Globus pallidus (tissue), 1 donor: ENCODE data around the gene FKBP4.

Source experiments
- DNase-seq: peaks from one replicate; pipeline ENCODE4 v3.0.0-alpha.2; 2015; ENCODE audit warnings: low spot score

The FKBP4 gene

DNA sequence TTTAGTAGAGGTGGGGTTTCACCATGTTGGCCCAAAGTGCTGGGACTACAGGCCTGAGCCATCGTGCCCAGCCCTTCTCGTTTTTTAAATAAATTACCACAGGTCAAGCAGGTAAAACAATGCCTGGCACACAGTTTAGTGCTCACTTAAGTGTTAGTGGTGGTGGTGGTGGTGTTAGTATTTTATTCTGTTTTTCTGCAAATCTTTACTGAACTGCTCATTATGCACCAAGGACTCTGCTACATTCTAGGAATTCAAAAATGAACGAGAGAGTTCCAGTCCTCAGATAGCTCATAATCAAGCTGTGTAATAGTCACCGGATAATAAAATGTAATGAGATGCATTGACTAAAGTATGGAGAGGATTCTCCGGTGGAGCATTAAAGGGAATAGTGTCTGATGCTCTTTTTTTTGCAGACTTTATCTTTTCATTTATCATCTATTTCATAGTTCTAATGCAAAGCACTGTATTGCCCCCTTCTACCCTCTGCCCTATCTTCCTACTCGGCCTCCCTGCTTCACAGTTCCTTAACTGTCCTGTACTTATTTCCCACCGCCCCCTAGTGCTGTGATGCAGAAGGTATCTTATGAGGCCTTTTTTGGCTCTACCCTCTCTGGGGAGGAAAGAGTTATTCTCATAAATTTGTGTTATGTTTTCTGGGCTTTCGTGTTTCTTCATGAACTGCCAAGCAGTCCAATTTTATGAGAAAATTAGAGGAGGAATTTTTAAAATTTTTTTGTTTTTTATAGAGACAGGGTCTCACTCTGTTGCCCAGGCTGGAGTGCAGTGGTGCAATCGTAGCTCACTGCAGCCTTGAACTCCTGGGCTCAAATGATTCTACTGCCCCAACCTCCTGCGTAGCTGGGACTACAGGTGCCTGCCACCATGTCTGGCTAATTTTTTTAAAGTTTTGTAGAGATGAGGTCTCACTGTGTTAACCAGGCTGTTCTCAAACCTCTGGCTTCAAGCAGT, 18.7 kb downstream of the FKBP4 start:
- DNase-seq = no peak

DNA sequence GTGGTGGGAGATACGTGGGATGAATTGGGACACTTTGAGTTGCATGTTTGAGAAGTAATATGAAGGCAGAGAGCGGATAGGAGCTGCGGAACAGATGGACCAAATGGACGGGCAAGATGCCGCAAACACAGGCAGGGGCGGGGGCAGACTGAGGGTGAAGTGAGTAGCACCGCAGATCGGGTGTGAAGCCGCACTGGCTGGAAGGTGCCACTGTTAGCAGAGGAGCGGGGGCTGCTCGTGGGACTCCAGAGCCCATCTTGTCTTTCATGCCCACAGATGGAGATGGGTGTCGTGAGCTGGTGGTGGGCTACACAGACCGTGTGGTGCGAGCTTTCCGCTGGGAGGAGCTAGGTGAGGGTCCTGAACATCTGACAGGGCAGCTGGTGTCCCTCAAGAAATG, 25.0 kb downstream of the FKBP4 start:
- DNase-seq = no peak

DNA sequence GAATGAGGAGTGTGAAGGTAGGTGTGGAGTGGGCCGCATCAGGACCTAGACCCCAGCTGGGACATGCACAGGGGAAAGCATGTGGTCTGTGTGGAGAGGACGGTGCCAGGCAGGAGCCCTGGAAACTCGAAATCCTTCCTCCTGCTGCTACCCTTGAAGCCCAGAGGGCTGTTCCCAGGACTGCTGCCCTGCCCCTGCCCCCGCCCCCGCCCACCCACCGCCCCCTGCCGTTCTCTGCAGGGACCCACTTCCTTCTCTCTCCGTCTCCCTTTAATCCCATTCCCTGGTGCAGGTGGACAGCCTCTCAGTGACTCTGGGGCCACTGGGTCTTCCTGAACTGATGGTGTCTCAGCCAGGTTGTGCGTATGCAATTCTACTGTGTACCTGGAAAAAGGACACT, 25.7 kb downstream of the FKBP4 start:
- DNase-seq = no peak

DNA sequence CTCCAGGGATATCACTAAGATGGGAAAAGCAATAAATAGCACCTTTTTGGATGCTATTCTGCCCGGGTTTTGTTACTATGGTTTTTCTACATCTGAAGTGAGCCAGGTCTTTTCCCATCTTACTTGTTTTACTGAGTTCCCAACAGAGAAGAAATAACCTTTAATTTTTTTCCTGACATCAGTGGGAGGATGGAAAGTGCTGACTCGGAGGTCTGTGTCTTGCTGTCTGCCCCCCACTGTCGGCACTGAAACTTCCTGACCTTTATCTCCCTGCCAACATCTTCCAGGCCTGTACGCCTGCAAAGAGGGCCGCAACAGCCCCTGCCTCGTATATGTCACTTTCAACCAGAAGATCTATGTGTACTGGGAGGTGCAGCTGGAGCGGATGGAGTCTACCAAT, 28.7 kb downstream of the FKBP4 start:
- DNase-seq = no peak

DNA sequence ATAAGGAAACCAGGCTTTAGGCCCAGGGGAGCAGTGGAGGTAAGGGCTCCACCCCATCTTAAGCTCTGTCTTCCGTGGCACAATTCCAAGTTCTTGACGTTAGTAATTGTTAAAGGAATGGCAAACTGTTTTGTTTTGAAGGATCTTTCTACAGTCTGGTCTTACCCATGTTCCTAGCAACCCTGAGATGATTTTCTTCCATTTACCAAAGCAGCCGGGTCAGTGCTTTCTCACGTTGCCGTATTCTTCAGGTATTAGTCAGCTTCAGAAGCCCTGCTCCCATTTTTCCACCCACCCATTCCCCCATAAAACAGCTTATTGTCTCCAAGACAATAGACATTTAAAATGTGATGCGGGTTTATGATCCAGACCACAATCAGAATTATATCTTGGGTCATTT, 29.8 kb downstream of the FKBP4 start:
- DNase-seq = no peak

DNA sequence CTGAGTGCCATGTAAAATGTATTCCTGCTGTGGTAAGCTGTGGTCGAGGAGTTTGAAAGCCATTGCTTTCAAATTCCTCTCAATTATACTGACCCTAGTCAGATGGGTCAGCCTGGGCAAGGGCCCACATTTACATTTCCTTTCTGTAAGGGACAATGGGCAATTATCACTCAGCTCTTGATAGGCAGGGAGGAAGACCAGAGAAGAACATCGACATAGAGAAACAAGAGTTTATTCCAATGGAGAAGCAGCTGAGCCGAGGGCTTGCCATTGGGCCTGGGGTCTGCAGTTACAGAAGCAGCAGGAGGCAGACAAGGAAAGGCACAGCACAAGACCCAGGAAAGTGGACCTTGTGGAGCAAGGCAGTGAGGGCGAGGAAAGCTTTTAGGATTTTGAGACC, 30.4 kb downstream of the FKBP4 start:
- DNase-seq = peak; percentile 68

DNA sequence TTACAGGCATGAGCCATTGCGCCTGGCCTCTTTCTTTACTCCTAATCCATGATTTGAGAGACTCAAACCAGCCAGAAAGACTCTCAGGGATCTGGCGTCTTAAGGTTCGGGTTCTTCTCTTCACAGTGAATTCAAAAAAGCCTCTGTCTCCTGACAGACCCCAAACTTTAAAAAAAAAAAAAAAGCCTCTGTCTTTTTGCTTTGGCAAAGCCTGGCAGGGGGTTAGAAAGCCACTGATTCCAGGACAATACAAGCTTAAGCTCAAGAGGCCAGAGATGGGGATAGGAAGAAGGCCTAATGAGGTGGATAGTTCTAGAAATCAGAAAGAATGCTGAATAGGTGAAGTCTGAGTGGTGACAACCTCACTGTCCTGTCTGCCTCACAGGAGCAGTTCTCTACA, 31.3 kb downstream of the FKBP4 start:
- DNase-seq = no peak

DNA sequence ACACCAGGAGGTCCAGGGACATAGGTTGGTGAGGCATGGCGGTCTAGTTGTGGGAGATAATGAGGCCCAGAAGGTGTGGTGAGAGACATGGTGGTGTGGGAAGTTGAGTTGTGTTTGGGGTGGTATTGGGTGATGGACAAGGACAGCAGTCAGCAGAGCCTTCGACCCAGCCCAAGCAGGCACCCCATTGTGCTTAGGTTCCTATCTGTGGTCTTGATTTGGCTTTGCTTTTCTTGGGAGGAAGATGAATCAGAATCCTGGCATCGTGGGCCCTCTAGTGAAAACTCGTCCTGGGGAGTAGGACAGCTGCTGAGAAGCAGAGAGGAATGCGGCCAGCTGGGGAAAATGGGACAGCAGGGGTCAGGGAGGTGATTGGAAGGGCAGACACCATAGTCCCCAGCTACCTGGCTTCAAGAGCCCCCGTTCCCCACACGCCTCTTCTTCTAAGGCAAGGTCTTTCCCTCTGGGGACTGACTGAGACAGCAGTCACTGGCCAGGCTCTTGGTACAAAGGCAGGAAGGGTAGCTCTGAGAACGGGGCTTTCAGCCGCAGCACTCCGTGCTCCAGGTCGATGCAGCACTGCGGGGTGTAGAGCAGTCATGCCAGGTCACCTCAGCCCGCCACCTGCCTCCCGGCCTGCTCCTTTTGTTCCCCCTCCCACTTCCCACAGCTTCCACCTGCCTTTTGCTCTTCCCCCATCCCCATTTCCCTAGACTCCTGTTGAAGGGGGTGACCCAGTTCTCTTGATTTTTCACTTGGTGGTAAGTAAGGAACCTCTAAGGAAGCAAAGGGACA, 32.1 kb downstream of the FKBP4 start:
- DNase-seq = no peak

DNA sequence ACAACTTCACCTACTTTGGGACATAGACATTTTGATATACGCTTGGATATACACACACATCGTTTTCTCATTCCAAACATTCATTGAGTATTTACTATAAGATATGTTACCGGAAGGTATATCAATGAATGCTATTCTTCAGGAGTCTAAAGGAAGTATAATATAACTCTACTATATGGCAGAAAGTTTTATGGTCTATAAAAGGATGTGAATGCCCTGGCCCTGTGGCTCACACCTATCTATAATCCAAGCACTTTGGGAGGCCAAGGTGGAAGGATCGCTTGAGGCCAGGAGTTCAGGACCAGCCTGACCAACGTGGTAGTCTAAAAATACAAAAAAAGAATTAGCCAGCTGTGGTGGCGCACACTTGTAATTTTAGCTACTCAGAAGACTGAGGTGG, 34.5 kb downstream of the FKBP4 start:
- DNase-seq = no peak

DNA sequence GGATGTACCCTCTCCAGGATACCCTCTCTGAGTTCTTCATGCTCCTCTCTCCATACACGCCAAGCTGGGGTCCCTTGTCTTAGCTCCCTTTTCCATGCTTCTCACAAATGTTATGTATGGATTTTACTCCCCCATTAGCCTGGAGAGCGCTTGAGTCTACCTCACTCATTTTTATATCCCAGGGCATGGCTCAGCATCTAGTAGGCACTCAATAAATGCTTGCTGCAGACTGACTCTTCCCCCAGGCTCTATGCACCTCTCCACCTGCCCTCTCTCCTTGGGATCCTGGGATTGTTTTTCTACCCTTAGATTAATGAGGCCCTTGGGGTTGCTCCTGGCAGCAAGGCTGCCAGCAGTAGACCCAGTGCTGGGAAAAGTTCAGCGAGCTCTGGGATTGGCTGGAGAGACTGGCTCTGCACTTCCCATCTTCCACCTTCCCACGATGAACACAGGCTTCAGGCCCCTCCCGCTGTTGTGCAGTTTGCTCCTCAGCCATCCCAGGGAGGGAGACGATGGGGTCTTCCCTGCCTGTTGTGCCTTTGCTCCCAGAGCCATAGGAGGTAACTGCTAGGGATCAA, 37.9 kb downstream of the FKBP4 start:
- DNase-seq = no peak

DNA sequence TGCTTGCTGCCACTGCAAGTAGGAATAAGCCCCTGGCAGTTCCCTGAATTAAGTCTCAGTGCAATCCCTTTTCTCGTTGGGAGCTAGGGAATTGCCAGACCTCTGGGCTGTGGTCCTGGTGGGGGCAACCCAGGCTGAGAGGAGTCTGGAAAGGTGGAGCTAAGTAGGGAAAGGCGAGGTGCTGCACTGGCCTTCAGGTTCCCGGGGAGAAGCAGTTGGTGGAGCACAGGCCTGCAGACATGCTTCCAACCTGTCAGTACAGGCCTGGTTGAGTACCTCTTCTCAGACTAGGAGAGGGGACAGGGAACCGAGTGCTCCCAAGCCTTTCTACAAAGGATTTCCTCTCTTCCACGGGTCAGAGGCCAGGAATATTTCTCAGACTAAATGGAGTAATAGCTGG, 38.6 kb downstream of the FKBP4 start:
- no peak for DNase-seq

DNA sequence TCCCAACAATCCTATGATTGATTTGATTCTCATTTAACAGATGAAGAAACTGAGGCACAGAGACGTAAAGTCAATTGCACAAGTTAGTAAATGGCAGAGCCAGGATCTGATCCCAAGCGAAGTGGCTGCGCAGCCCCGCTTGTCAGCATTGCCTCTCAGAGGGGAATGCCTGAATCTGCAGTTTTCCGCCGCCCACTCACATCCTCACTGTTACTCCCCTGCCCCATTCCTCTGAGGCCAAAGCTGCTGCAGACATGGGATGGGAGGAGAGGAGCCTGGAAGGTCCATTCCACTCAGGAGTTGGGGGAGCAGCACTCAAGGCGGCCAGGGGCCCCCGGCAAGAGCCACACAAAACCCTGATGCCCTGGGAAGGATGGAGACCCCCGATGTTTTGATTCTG, 39.0 kb downstream of the FKBP4 start:
- DNase-seq = no peak

DNA sequence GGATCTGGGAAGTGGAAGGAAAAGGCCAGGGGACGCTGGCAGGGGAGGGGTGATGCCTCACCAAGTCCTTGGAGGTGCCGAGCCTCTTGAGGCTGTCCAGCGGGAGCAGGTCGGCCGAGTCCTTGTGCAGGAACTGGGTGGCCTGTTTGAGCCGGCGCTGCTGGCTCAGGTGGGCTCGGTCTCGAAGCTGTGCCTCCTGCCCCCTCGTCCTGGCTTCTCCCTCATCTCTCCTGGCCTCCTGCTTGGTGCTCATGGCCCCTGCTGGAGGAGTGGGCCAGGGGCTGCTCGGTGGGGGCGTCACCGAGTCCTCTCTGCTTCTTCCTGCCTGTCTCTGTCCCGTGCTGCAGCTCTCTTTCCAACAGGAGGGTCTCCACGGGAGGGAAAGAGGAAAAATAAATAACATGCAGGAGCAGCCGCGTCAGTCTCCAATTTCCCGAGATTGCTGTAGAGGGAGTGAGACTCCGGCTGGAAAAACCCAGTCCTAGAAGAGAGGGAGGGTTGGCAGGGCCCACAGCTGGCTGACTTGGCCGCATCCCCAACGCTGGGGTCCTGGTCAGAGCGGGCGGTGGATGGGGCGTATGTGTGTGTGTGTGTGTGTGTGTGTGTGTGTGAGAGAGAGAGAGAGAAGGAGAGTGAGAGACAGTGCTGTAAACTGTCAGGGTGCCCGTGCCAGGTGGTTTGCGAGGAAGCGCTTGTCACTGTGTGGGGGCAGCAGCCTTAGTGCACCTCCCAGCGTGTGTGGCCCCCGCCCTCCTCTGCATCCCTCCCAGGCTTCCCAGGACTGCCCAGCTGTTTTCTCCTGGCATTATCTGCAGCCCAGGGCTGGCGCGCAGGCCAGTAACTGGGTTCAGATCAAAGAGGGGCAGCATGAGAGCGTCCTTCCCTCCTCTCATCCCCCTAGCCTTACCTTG, 40.1 kb downstream of the FKBP4 start, which contains the start of gene NRIP2:
NRIP2 (minus strand) TSS at position 455 of the 911 bp plus-strand sequence; CDS start at position 403, 52 bp downstream.
- DNase-seq = peak; percentile 77

DNA sequence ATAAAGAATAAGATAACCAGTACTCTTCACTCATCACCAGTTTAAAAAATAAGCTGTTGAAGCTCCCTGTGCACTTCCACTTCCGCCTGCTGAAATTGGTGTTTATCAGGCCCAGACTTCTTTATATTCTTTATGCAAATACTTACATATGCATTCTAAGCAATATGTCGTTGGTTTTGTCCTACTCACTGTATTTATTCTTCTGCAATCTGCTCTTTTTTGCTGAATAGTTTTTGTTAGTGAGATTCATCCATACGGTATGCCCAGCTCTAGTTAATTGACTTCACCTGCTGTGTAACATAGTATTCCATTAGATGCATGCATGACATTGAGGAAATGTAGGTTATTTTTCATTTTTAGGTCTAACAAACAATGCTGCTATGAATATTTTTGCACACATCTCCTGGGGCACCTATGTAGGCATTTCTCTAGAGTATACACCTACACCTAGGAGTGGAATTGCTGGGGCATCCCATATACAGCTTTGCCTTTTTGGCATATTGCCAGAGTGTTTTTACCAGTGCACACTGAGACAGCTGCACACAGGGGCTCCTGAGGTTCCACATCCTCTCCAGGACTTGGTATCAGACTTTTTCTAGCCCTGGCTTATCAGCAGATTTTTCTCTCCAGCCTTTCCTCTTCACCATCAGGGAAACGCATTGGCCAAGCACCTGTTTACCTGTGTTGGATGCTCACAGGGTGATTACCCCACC, 41.1 kb downstream of the FKBP4 start:
- no peak for DNase-seq

DNA sequence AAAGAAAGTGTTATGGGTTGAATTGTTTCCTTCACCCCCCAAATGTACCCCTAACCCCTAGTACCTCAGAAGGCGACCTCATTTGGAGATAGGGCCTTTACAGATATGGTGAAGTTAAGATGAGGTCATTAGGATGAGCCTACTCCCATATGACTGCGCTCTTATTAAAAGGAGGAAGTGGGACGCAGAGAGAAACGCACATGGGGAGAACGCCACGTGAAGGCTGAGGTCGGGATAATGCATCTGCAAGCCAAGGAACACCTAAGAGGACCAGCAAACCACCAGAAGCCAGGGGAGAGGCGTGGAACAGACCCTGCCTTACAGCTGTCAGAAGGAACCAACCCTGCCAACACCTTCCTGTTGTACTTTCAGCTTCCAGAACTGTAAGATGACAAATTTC, 41.8 kb downstream of the FKBP4 start:
- no peak for DNase-seq

DNA sequence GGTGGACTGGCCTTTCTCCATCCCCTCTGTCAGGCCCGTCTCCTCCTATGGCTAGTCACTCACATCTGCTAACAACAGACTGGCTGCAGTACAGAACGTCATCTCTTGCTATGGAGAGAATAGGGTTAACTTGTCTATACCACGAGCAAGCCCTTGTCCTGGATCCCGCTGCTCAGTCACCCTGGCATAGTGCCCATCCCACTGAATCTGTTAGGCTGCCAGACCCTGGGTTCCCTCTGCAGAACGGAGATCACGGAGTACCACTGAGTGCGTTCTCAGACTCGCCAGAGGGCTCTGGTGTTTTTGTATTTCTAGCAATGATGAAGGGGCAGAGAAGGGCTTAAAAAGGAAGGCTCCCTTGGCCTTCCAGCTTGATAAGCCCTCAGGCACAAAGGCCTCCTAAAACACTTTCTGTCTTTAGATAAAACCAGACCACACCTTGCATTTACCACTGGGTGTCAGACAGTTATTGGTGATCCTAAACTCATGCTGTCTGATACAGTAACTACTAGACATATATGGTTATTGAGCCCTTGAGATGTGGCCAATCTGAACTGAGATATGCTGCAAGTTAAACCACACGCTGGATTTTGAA, 46.4 kb downstream of the FKBP4 start:
- DNase-seq = no peak

DNA sequence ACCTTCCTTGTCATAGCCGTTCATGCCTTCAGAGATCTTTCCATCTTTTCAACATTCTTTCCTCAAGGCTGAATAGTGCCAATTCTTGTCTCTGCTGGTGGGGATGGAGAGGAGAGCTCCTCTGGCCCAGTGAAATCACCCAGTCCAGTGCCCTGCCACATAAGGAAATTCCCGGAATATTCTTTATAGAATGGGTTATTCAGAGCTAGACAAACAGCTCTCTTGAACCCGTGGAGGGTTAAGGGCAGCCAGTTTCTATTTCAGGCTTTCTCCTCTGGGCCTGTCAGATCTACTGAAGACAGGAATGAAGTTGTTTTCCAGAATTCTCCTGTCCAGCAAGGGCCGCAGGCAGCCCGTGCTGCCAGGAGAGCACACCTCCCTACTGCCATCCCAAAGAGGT, 48.2 kb downstream of the FKBP4 start:
- DNase-seq = no peak

DNA sequence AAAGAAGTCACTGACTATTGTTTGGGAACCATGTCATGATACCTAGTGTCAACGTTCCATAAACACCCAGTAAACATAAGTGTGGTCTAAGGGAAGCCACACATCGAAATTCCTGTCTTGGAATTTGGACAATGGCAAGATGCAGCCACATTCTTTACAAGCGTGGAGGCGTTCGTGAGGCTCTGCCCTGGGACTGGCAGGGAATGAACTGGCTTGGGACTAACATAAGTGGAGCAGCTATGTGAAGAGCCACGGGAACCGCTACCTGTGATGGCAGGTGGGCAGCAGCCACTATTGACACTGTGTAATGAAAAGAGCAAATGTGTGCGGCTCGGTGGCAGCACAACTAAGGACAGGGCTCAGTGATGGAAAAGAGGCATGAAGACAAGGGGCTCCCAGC, 50.0 kb downstream of the FKBP4 start:
- no peak for DNase-seq

DNA sequence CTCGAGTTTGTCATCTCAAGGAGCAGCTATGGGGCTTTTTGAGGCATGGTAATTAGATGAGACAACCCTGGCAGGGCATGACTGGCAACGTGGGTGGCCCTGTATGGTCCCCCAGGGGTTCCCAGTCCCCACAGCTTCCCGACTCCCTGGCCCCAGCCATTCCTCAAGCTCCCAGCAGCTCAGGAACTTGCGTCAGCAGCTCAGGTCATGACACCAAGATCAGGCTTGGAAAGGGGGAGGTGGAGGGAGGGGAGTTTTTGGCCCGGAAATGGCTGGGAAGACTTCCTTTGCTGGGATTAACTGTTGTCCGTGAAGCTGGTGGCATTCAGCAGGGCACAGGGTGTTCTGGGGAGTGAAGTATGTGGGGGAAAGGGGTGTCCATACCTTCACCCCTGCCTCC, 50.5 kb downstream of the FKBP4 start:
- no peak for DNase-seq

DNA sequence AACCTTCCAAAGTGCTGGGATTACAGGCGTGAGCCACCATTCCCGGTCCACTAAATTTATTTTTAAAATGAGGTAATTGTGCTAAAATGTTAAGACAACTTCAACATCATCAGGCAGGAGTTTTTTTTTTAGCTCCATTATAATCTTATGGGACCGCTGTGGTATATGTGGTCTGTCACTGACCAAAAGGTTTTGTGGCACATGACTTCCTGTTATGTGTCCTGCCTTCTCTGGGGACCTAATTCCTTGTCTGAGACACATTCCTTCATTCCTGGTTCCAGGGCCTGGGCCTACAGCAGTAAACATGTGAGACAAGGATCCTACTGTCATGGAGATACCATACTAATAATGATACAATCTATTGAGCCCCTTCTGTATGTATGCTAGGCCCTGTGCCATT, 57.2 kb downstream of the FKBP4 start:
- no peak for DNase-seq

DNA sequence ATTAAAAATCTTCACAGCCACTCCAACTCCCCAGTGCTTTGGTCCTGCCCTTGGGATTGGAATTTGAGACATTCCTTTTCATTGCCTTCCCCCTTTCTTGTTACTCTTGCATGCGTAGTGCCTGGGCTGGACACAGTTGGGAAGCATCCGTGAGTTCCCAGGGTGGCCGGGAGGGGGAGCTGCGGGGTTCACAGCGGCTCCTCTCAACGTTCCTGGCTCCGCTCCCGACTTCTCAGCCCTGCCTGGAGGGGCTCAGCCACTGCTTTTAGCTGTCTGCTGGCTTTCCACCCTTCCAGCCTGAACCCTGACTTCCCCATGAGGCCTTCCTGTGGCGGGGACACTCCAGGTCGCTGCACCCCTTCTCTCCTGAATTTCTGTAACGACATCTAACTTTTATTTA, 58.9 kb downstream of the FKBP4 start:
- peak; percentile 73 for DNase-seq
